ENCODE measurements around the gene SERPINA9. TPM values are rescaled to one million over a fixed set of nuclear protein-coding genes. Genes with fewer than 3 reads are reported as not detected.

Gene SERPINA9
- total and polyA plus RNA-seq, 2 of the 8 experiments (the other 6 are each of a cell fraction or from before 2014, with no cell fraction given), result not detected

GRCh38 chr14:94458096-94458495, 17.9 kb downstream of the SERPINA9 start:
- H4K8ac ChIP-seq (ENCODE audit: extremely low read depth, insufficient read depth, low read length), result no peak overlapping the region
- FAIRE-seq, result no peak
- 93% methylated on average over 1 of the region's 1 CpG; no CpG with 5 or more reads in 1 of the 2 experiments for WGBS, 2 experiments (ENCODE audit: extremely low coverage in 1 of 2, insufficient coverage in 1 of 2, insufficient read length in 1 of 2, insufficient replicate concordance in 2 of 2, low coverage in 1 of 2, low lambda C conversion rate in 2 of 2, missing lambda C conversion rate in 1 of 2)

More at GRCh38 chr14:94458096-94458495, 17.9 kb downstream of the SERPINA9 start:
- no peak overlapping the region for H2BK12ac ChIP-seq (ENCODE audit: low read depth, low read length)
- no peak overlapping the region for H2BK15ac ChIP-seq (ENCODE audit: low read length)
- H3K23me2 ChIP-seq (ENCODE audit: low read depth, low read length), result no peaks in the 10 kb centered on the region
- H4K91ac ChIP-seq (replicated peaks; ENCODE audit: insufficient read length, low read length), result no peak overlapping the region
- ChIA-PET POLR2A (ENCODE audit: partially characterized antibody) (no interaction called here), CTCF (ENCODE audit: partially characterized antibody) (interaction anchor here (1.5 kb wide), 1 partner anchor 28 kb away, joined by 3 read pairs; no protein-coding TSS in a partner anchor)
- H3K4ac ChIP-seq (replicated peaks; ENCODE audit: insufficient read length, low read depth, low read length), result no peak overlapping the region
- H2BK120ac ChIP-seq (replicated peaks; ENCODE audit: low read depth, low read length), result no peak overlapping the region
- H2AFZ ChIP-seq (ENCODE audit: low read length), result no peak overlapping the region
- H4K20me1 ChIP-seq (replicated peaks in 1 of 2; ENCODE audit: control insufficient read depth in 1 of 2, insufficient read depth in 2 of 2, low read length in 2 of 2), result no peaks in the 10 kb centered on the region
- no peaks in the 10 kb centered on the region for H3K36me3 ChIP-seq (ENCODE audit: control insufficient read depth in 2 of 4, insufficient read depth in 4 of 4, low read length in 3 of 4)
- H2BK20ac ChIP-seq (ENCODE audit: low read length), result no peak overlapping the region
- no peak overlapping the region for H3K14ac ChIP-seq (ENCODE audit: insufficient read length)
- no peaks in the 10 kb centered on the region for H3K79me1 ChIP-seq (ENCODE audit: low read depth, low read length)
- H3K27ac ChIP-seq (ENCODE audit: low read depth, low read length), result no peak overlapping the region
- H3K4me1 ChIP-seq (replicated peaks in 1 of 4; ENCODE audit: control insufficient read depth in 3 of 4, insufficient read depth in 4 of 4, low read length in 3 of 4), result no peaks in the 10 kb centered on the region; a peak in 1 of 7 replicates
- H3K18ac ChIP-seq (ENCODE audit: extremely low read depth, low read length), result no peak overlapping the region
- H3K23ac ChIP-seq (ENCODE audit: insufficient read length), result no peak overlapping the region
- no peak overlapping the region for H3K56ac ChIP-seq (replicated peaks; ENCODE audit: insufficient read length, low read depth, low read length)
- H3K4me2 ChIP-seq (ENCODE audit: insufficient read depth in 1 of 2, low read depth in 2 of 2, low read length in 2 of 2), result no peak overlapping the region
- no peak overlapping the region for H2AK5ac ChIP-seq (ENCODE audit: low read depth, low read length)
- H2BK5ac ChIP-seq (ENCODE audit: low read depth, low read length), result no peak overlapping the region
- no peaks in the 10 kb centered on the region for H3K27me3 ChIP-seq (replicated peaks in 1 of 4; ENCODE audit: control insufficient read depth in 3 of 4, extremely low read depth in 1 of 4, insufficient read depth in 3 of 4, low read length in 3 of 4)
- no peaks in the 10 kb centered on the region for H3K79me2 ChIP-seq (ENCODE audit: control insufficient read depth in 1 of 2, insufficient read depth in 2 of 2, low read length in 2 of 2)
- H3K9me3 ChIP-seq (ENCODE audit: insufficient read depth in 2 of 2, low read depth in 1 of 2, low read length in 1 of 2), result peaks cover 3 to 12% of the 10 kb centered on the region in 2 experiments; a peak in 2 of 4 replicates
- H4K5ac ChIP-seq (ENCODE audit: insufficient read length, low read depth, low read length), result no peak overlapping the region
- no peak for TF ChIP-seq GTF2F1 (IDR thresholded peaks at IDR 0.05; ENCODE audit: borderline replicate concordance, low read depth, low read length)
- no peak for TF ChIP-seq KDM1A (IDR thresholded peaks at IDR 0.05; ENCODE audit: borderline replicate concordance, low read length)
- no peak for TF ChIP-seq RXRA (IDR thresholded peaks at IDR 0.05; ENCODE audit: insufficient read depth, low read depth, low read length)
- TF ChIP-seq SIRT6 (IDR thresholded peaks at IDR 0.05; ENCODE audit: low read length), result no peak
- TF ChIP-seq RAD21 (IDR thresholded peaks at IDR 0.05 in 1 of 2, conservative IDR thresholded peaks at IDR 0.05 in 1 of 2; ENCODE audit: low read depth in 2 of 2, low read length in 2 of 2), result no peak
- no peak for TF ChIP-seq SIN3A (conservative IDR thresholded peaks at IDR 0.05 in 1 of 2, IDR thresholded peaks at IDR 0.05 in 1 of 2; ENCODE audit: low read depth in 1 of 2, low read length in 2 of 2)
- H3K9ac ChIP-seq (replicated peaks in 1 of 4; ENCODE audit: extremely low read depth in 1 of 4, low read depth in 3 of 4, low read length in 3 of 4), result no peak overlapping the region
- H3K4me3 ChIP-seq (ENCODE audit: extremely low read depth in 1 of 4, insufficient read depth in 2 of 4, low read depth in 3 of 4, low read length in 4 of 4), result no peak overlapping the region
- DNase-seq (ENCODE audit: low read depth in 1 of 2, low spot score in 2 of 2), result no peak

Data from H1 (cell line).